Astrocyte of the spinal cord (primary cell): ENCODE results near the gene PTPRN2.

ENCODE experiments used
- DNase-seq: peaks from one replicate; pipeline ENCODE4 v3.0.0; 2011; ENCODE audit warnings: low read depth, low spot score
- H3K4me3 ChIP-seq: 2 replicates; pipeline ENCODE4 v1.5.1; 2011; ENCODE audit warnings: low read depth, mild to moderate bottlenecking, low read length, moderate library complexity
- in situ Hi-C: cut with HindIII; loops from 2 replicates; pipeline ENCODE4 v1.10.0; 2017; ENCODE audit warnings: low sequenced_read_pairs
- TF ChIP-seq, protein P1 (sequence below): IDR thresholded peaks from 2 replicates; pipeline ENCODE4 v1.5.1; 2012; ENCODE audit warnings: low read depth, mild to moderate bottlenecking, low read length, inconsistent platforms

The PTPRN2 gene

GRCh38 chr7:157630301-157630853, 957.2 kb downstream of the PTPRN2 start:
- H3K4me3 ChIP-seq: no peak overlapping the region
- no peak for DNase-seq
- in situ Hi-C loops: no loop called here
- TF ChIP-seq, protein P1, sequence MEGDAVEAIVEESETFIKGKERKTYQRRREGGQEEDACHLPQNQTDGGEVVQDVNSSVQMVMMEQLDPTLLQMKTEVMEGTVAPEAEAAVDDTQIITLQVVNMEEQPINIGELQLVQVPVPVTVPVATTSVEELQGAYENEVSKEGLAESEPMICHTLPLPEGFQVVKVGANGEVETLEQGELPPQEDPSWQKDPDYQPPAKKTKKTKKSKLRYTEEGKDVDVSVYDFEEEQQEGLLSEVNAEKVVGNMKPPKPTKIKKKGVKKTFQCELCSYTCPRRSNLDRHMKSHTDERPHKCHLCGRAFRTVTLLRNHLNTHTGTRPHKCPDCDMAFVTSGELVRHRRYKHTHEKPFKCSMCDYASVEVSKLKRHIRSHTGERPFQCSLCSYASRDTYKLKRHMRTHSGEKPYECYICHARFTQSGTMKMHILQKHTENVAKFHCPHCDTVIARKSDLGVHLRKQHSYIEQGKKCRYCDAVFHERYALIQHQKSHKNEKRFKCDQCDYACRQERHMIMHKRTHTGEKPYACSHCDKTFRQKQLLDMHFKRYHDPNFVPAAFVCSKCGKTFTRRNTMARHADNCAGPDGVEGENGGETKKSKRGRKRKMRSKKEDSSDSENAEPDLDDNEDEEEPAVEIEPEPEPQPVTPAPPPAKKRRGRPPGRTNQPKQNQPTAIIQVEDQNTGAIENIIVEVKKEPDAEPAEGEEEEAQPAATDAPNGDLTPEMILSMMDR: no peak

DNA sequence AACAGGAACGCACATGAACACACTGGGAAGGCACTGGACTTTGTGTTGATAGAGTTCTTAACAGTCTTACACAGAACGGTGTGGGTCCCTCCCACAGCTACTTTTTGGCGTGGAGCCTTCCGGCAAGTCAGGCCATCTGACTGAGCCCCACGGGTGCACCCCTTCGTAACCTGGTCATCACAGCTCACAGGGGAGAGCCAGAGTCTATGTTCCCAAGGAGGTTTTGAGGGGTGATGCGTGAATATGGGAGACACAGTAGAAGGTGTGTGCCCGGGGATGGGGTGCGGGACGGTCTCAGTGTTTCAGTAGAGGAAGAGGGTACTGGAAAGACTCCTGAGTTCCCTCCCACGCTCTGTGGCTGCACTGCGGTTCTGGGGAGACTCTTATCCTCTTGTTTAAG, 959.2 kb downstream of the PTPRN2 start:
- TF ChIP-seq, protein P1: no peak
- DNase-seq: no peak
- no peak overlapping the region for H3K4me3 ChIP-seq
- in situ Hi-C loops: no loop called here

DNA sequence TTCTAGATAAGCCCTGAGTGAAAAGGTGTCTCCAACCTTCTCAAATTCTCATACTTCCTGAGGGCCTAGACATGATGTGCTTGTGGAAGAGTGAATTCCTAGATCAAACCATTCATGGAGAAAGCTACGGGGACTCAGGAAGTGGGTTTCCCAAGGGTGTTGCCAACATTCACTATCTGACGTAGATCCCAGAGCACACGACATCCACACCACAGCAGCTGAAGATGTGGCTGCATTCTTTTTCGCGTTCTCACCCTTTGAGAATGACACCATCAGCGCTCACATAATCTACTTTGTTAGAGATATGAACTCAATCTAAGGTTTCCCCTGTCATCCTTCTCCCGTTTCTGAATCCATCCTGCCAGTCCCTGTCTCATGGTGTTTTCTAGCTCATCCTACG, 960.0 kb downstream of the PTPRN2 start:
- no peak overlapping the region for H3K4me3 ChIP-seq
- TF ChIP-seq, protein P1: no peak
- DNase-seq: no peak
- in situ Hi-C loops: no loop called here

DNA sequence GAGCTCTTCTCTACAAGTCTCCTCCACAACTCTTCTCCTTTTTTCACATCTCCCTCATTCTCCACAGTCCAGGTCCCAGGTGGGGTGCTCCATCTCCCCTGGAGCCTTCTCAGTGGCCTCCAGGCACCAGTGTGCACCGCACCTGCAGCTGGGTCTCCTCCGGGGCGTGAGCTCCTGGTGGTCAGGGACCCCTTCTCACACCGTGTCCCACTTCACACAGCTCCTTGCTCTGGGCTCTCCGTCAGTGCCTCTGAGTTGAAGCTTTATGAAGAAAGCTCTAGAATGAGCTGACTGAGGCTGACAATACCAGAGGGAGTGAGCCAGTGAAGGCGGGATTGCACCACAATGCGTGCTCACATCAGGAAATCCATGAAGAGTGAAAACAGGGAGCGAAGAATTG, 960.6 kb downstream of the PTPRN2 start:
- TF ChIP-seq, protein P1: no peak
- DNase-seq: no peak
- no peak overlapping the region for H3K4me3 ChIP-seq
- in situ Hi-C loops: no loop called here

DNA sequence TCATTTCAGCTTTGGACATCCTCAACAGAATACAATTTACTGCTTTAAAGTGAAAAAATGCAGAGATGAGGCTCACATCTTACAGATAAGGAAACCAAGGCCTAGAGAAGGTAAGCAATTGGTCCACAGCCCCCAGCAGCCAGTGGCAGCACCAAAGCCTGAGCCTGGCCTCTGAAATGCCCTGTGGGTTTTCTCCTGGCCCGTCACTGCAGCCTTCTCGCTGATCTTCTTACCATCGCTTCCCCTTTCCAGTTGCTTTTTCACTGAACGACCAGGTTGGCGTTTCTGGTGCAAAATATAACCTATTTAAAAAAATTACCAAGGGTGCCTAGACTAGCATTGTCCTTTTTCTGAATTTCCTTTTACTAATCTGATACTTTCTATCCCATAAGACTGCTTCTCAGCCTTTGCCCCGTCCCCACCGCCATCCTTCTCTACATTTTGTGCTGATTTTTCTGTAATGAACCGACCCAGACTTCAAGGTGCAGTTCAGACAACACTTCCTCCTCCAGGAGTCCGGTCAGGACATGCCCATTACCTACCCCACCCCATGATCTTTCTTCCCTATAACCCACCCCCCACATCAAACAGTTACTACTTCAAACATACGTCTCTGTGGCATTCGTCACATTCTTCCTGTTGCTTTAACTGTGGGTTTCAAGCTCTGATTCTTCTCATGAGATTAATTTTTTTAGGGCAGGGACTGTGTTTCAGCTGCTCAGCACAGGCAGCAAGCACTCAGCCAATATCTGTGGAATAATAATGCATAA, 961.5 kb downstream of the PTPRN2 start:
- DNase-seq: no peak
- in situ Hi-C loops: no loop called here
- no peak overlapping the region for H3K4me3 ChIP-seq
- TF ChIP-seq, protein P1: no peak

GRCh38 chr7:157623556-157623955, 964.1 kb downstream of the PTPRN2 start:
- no peak for DNase-seq
- H3K4me3 ChIP-seq: no peak overlapping the region
- in situ Hi-C loops: no loop called here
- TF ChIP-seq, protein P1: no peak
